GM12878 (cell line): Measurements from ENCODE around the gene EPN1. TPM values are rescaled to one million over a fixed set of nuclear protein-coding genes. Genes with fewer than 3 reads are reported as not detected.
A peak's percentile ranks its signal among the peaks of the same experiment; 100 is the strongest.

Experiments
- ATAC-seq: fragments of 200-7000 bp; cut with Tn5 transposase; 3 replicates; pipeline ENCODE4 v1.9.1; 2020; ENCODE audit warnings: mild to moderate bottlenecking, moderate library complexity
- Bru-seq: library from RNA; stranded (reverse); fragments of 400-500 nt; gene quantifications from one replicate; lab custom pipeline; 2021; lab: Mats Ljungman, UMichigan
- BruChase-seq, 2 experiments: library from RNA; stranded (reverse); fragments of 400-500 nt; gene quantifications; one replicate each; lab custom pipeline; 2021; lab: Mats Ljungman, UMichigan
- BruUV-seq: library from RNA; stranded (reverse); fragments of 400-500 nt; replicated peaks from 2 replicates; lab custom pipeline; 2021; lab: Mats Ljungman, UMichigan
- CTCF ChIA-PET: fragments of 300-600 bp; sonication (Branson Sonifier 250); formaldehyde crosslinking; extraction: SDS; loops from one replicate; lab custom pipeline; 2021; ENCODE audit warnings: inconsistent platforms; lab: Yijun Ruan, JAX
- POLR2A ChIA-PET: fragments of 350-600 bp; formaldehyde crosslinking; extraction: SDS; loops from one replicate; lab custom pipeline; 2021; ENCODE audit warnings: inconsistent platforms; lab: Charles Lee
- RAD21 ChIA-PET: fragments of 300-600 bp; sonication (Branson Sonifier 250); formaldehyde crosslinking; loops from one replicate; lab custom pipeline; 2023; ENCODE audit warnings: antibody characterized with exemption; ENCODE audit not compliant: unreplicated experiment; lab: Charles Lee
- SMC1A ChIA-PET: fragments of 300-600 bp; sonication (Branson Sonifier 250); formaldehyde crosslinking; loops from one replicate; lab custom pipeline; 2023; ENCODE audit not compliant: unreplicated experiment, uncharacterized antibody; lab: Charles Lee
- DNase-seq: peaks from one replicate; pipeline ENCODE4 v3.0.0-alpha.2; 2011; ENCODE audit warnings: low read depth, low spot score
- FAIRE-seq: peaks from 3 replicates; lab custom pipeline; 2011; peaks lifted over from hg19 to GRCh38; lab: Jason Lieb, UNC
- H2AFZ ChIP-seq: 2 replicates; pipeline ENCODE4 v1.6.0; 2011; ENCODE audit warnings: low read depth, low read length, control low read depth; ENCODE audit not compliant: control insufficient read depth
- H3K27ac ChIP-seq: 2 replicates; pipeline ENCODE4 v1.5.1; 2011; ENCODE audit warnings: control low read depth; ENCODE audit not compliant: control insufficient read depth, insufficient read depth
- H3K27me3 ChIP-seq, 2 experiments: replicated peaks in 1 of 2; 2 replicates each; pipeline versions ENCODE4 v1.6.0 to v1.6.1; 2011; ENCODE audit warnings: low read length in 1 of 2; ENCODE audit not compliant: control insufficient read depth in 2 of 2, insufficient read depth in 2 of 2
- H3K36me3 ChIP-seq, 2 experiments: 2 replicates each; pipeline ENCODE4 v1.5.1; 2011; ENCODE audit warnings: low read length in 1 of 2; ENCODE audit not compliant: control insufficient read depth in 2 of 2, insufficient read depth in 2 of 2
- H3K4me1 ChIP-seq: 2 replicates; pipeline ENCODE4 v1.6.1; 2011; ENCODE audit warnings: mild to moderate bottlenecking, low read length, moderate library complexity, mixed read lengths; ENCODE audit not compliant: control insufficient read depth, insufficient read depth
- H3K4me2 ChIP-seq: 2 replicates; pipeline ENCODE4 v1.6.0; 2011; ENCODE audit warnings: control low read depth; ENCODE audit not compliant: control insufficient read depth, insufficient read depth
- H3K4me3 ChIP-seq: fragments of 200-600 bp; sonication (generic); 2 replicates; pipeline ENCODE4 v1.5.1; 2016
- H3K79me2 ChIP-seq: 2 replicates; pipeline ENCODE4 v1.6.0; 2011; ENCODE audit warnings: low read length; ENCODE audit not compliant: control insufficient read depth, insufficient read depth
- H3K9ac ChIP-seq: 2 replicates; pipeline ENCODE4 v1.8.0; 2011; ENCODE audit warnings: low read length, control low read depth, mixed read lengths; ENCODE audit not compliant: control insufficient read depth, insufficient read depth
- H3K9me3 ChIP-seq: replicated peaks from 3 replicates; pipeline ENCODE4 v1.5.1; 2011; ENCODE audit warnings: mild to moderate bottlenecking, low read length; ENCODE audit not compliant: control insufficient read depth, insufficient read depth
- H4K20me1 ChIP-seq: 2 replicates; pipeline ENCODE4 v1.6.0; 2011; ENCODE audit not compliant: control insufficient read depth, insufficient read depth
- FOS ChIP-seq: IDR thresholded peaks from 3 replicates; pipeline ENCODE4 v1.6.1; 2011; ENCODE audit warnings: borderline replicate concordance; ENCODE audit not compliant: insufficient read length; ENCODE audit errors: extremely low read depth
- FOXM1 ChIP-seq: IDR thresholded peaks from 2 replicates; pipeline ENCODE4 v1.6.1; 2012; ENCODE audit warnings: low read depth, mild to moderate bottlenecking, inconsistent platforms, low read length, moderate library complexity
- IKZF2 ChIP-seq, 2 experiments: fragments of 450-650 bp; IDR thresholded peaks; 2 replicates each; pipeline ENCODE4 v1.6.1; 2017; ENCODE audit warnings: mild to moderate bottlenecking in 2 of 2, moderate library complexity in 2 of 2
- KDM1A ChIP-seq: fragments of 200-600 bp; sonication (generic); IDR thresholded peaks from 2 replicates; pipeline ENCODE4 v1.6.1; 2016; ENCODE audit warnings: borderline replicate concordance
- MTA2 ChIP-seq: fragments of 450-650 bp; IDR thresholded peaks from 2 replicates; pipeline ENCODE4 v1.6.1; 2016; ENCODE audit warnings: low read depth, mild to moderate bottlenecking, moderate library complexity
- NFIC ChIP-seq: IDR thresholded peaks from 2 replicates; pipeline ENCODE4 v1.6.1; 2012; ENCODE audit warnings: low read depth, mild to moderate bottlenecking, inconsistent platforms, low read length, moderate library complexity
- RB1 ChIP-seq: fragments of 450-650 bp; formaldehyde crosslinking; IDR thresholded peaks from 2 replicates; pipeline ENCODE4 v1.6.1; 2017; ENCODE audit warnings: mild to moderate bottlenecking, borderline replicate concordance
- RUNX3 ChIP-seq: IDR thresholded peaks from 2 replicates; pipeline ENCODE4 v1.6.1; 2012; ENCODE audit warnings: low read length, inconsistent platforms
- STAT3 ChIP-seq: IDR thresholded peaks from 2 replicates; pipeline ENCODE4 v1.6.1; 2011; ENCODE audit warnings: low read depth, low read length, improper control_type of control experiment
- TAF1 ChIP-seq: IDR thresholded peaks from 2 replicates; pipeline ENCODE4 v1.6.1; 2011; ENCODE audit warnings: mild to moderate bottlenecking, low read depth, low read length, borderline replicate concordance
- ZNF207 ChIP-seq: fragments of 450-650 bp; IDR thresholded peaks from 2 replicates; pipeline ENCODE4 v1.6.1; 2014; ENCODE audit warnings: antibody characterized with exemption, mild to moderate bottlenecking, borderline replicate concordance
- WGBS: methylation state at CpG from one replicate; pipeline ENCODE4 v1.1.6; 2016; ENCODE audit warnings: low lambda C conversion rate; ENCODE audit not compliant: insufficient replicate concordance, insufficient coverage; ENCODE audit errors: missing lambda C conversion rate; 5-methylcytosine and 5-hydroxymethylcytosine counted together
- in situ Hi-C: fragments of 300-500 bp; cut with MboI; formaldehyde crosslinking; loops from 9 replicates; pipeline ENCODE4 v1.14.3; 2018; ENCODE audit warnings: mixed read lengths
- intact Hi-C: fragments of 100-400 bp; cut with micrococcal nuclease; formaldehyde crosslinking; loops from one replicate; pipeline ENCODE4 v1.14.2; 2022; ENCODE audit not compliant: unreplicated experiment
- long read RNA-seq, 2 experiments: library from polyadenylated mRNA; unstranded; transcript quantifications; one replicate each; pipeline ENCODE4 v2.0.0, GENCODE V29; 2019 to 2020
- polyA minus RNA-seq, 3 experiments: library from RNA; depleted of rRNA, polyadenylated mRNA; stranded (reverse); fragments of >200 nt; gene quantifications; 2 replicates each; pipeline ENCODE4 v1.2.3, GENCODE V29; 2011
- polyA plus RNA-seq, 11 experiments: library from polyadenylated mRNA; depleted of rRNA in 4 of 11; unstranded in 6 of 11; stranded (reverse) in 5 of 11; fragments of >200 nt; fragmentation: Nextera tagmentation in 4 of 11; fragmentation: Illumina TruSeq in 1 of 11; extraction: Ambion mirVana in 4 of 11; extraction: Trizol in 1 of 11; gene quantifications; 1 replicate in 1 of 11; 2 replicates in 10 of 11; pipeline versions ENCODE4 v1.2.1 to v1.2.3, GENCODE V29; 2011 to 2016; ENCODE audit warnings: inconsistent platforms in 2 of 11, missing spikeins in 2 of 11, low read depth in 1 of 11
- total RNA-seq, 4 experiments: library from RNA; depleted of rRNA in 3 of 4; stranded (reverse); fragments of >200 nt in 3 of 4; fragmentation: Illumina TruSeq in 1 of 4; extraction: Trizol in 1 of 4; gene quantifications; 2 replicates each; pipeline versions ENCODE4 v1.2.1 to v1.2.3, GENCODE V29; 2013 to 2021
- TF ChIP-seq, protein P1 (sequence below): fragments of 450-650 bp; IDR thresholded peaks from 2 replicates; pipeline ENCODE4 v1.6.1; 2017; ENCODE audit warnings: mild to moderate bottlenecking, moderate library complexity
- TF ChIP-seq, protein P2 (sequence below): IDR thresholded peaks from 2 replicates; pipeline ENCODE4 v1.6.1; 2012; ENCODE audit warnings: low read length, inconsistent platforms

The EPN1 gene
- 21.7 and 25.6 TPM in 2 replicates for total RNA-seq (2013; cell fraction: nucleolus; rRNA removed)
- 7.7 and 12.0 TPM in 2 replicates for total RNA-seq (2014; rRNA removed)
- 4.7 and 6.2 TPM in 2 replicates for total RNA-seq (2014; rRNA removed; fragmentation: Illumina TruSeq; extraction: Trizol)
- 79.8 and 88.5 TPM in 2 replicates for total RNA-seq (2021)
- 7.1 TPM for polyA plus RNA-seq (2011; ENCODE audit: low read depth)
- polyA plus RNA-seq (2011; rRNA removed), result 3.4 and 9.3 TPM in 2 replicates
- polyA plus RNA-seq (2011; cell fraction: cytosol; rRNA removed), result 18.3 and 23.2 TPM in 2 replicates
- polyA plus RNA-seq (2011; cell fraction: nucleus; rRNA removed), result 35.8 and 58.4 TPM in 2 replicates
- polyA plus RNA-seq (2012), result 28.6 and 36.3 TPM in 2 replicates
- polyA plus RNA-seq (2014; fragmentation: Illumina TruSeq; extraction: Trizol), result 2.0 and 6.8 TPM in 2 replicates
- under 1 TPM; 0.11 to 0.16 TPM for polyA plus RNA-seq (2014; fragmentation: Nextera tagmentation; extraction: Ambion mirVana)
- 36.9 and 47.0 TPM in 2 replicates for polyA plus RNA-seq (2014; rRNA removed)
- 10 to 100 TPM; 21.8 to 22.1 TPM for polyA plus RNA-seq (2016; fragmentation: Nextera tagmentation; extraction: Ambion mirVana)
- 19.7 and 22.3 TPM in 2 replicates for polyA minus RNA-seq (2011; rRNA and poly(A)+ RNA removed)
- 18.9 and 25.0 TPM in 2 replicates for polyA minus RNA-seq (2011; cell fraction: cytosol; rRNA and poly(A)+ RNA removed)
- polyA minus RNA-seq (2011; cell fraction: nucleus; rRNA and poly(A)+ RNA removed), result 9.1 and 13.6 TPM in 2 replicates
- Bru-seq, nascent RNA, result percentile 70 among the genes with signal in this experiment
- BruChase-seq, experiment 1, labeled RNA remaining after a 6-hour chase, result percentile 69 among the genes with signal in this experiment
- percentile 67 among the genes with signal in this experiment for BruChase-seq, experiment 2, labeled RNA remaining after a 2-hour chase
- long read RNA-seq, experiment 1, partial matches to known transcripts, result 3 of 3 reads
- long read RNA-seq, experiment 1, other reads (novel, unspliced or antisense), result 0 of 3 reads
- long read RNA-seq, experiment 2, partial matches to known transcripts, result 0 of 1 reads
- long read RNA-seq, experiment 2, other reads (novel, unspliced or antisense), result 1 of 1 reads

DNA sequence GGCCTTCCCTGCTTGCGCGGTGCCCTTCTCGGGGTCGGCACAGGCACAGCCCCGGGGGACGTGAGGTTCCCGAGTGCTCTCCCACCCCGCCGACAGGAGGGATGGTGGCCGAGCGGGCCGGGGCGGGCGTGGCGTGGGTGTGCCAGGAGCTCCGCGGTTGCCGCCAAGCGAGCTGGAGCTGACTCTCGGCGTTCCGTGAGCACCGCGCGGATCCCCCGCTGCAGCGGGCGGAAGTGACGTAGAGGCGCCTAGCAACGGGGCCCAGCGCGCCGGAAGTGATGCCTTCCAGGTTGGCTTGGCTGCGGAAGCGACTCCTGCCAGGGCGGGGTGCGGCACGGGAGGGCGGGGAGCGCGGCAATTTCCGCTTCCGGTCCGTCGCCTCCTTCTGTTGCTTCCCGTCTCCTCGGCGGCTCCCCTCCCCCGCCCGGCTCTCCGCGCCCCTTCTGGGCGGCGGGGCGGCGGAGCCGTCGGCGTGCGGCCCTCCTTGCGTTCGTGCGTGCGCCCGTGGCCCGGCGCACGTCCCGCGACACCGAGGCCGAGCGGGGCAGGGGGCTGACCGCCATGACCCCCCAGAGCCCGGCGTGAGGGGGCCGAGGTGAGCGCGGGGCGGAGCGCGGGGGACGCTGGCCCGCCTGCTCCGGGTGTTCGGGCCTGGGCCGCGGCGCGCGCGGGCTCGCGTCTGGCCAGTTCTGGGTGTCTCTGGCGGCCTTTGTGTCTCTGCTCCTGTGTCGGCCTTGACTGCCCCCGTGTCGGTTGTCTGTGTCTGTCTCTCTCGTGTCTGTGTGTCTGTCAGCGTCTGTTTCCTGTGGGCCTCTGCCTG is at the start of gene EPN1:
Gene EPN1 (plus strand): TSS at position 386 of the 820 bp plus-strand sequence. CDS start 3,402 bp downstream, outside the sequence.
- intact Hi-C loops, result loop anchor here (5.0 kb wide), 2 partner anchors 33 to 657 kb away; partner anchors contain the start of genes ZNF580 and ZNF581
- DNase-seq (peak; percentile 74), FAIRE-seq (peak; percentile 79), ATAC-seq (peak; percentile 64)
- POLR2A ChIA-PET, result interaction anchor here (1.4 kb wide), 1 partner anchor 18 kb away, joined by 5 read pairs; no protein-coding TSS in a partner anchor
- Histone ChIP-seq H3K9me3 (no peaks in the 10 kb centered on the region), H3K4me2 (peak within 1 kb of the TSS; percentile 100), H3K27me3 (no peaks in the 10 kb centered on the region), H3K27ac (peak within 1 kb of the TSS; percentile 94), H4K20me1 (peaks cover 10% of the 10 kb centered on the region), H3K79me2 (peaks cover 51% of the 10 kb centered on the region), H3K4me1 (peaks cover 23% of the 10 kb centered on the region), H3K9ac (peak within 1 kb of the TSS; percentile 97), H3K36me3 (peaks cover 15 to 23% of the 10 kb centered on the region in 2 experiments), H3K4me3 (peak within 1 kb of the TSS; percentile 92), H2AFZ (peak within 1 kb of the TSS; percentile 19; the same call in 1 of the 2 replicates)
- under 1% methylated on average over 80 of the region's 101 CpGs for WGBS
- BruUV-seq, result no TSS peak
- RAD21 ChIA-PET, result interaction anchor here (1.8 kb wide), 1 partner anchor 20 kb away, joined by 9 read pairs; the partner anchor contains the start of gene U2AF2
- SMC1A ChIA-PET, result no interaction called here
- CTCF ChIA-PET, result interaction anchor here (1.8 kb wide), 1 partner anchor 28 kb away, joined by 7 read pairs; the partner anchor contains the start of gene CCDC106
- in situ Hi-C loops, result loop anchor here (5.0 to 25.0 kb wide), 2 partner anchors 132 to 1538 kb away; partner anchors contain the start of gene CNOT3
- TF ChIP-seq FOS, result no peak
- no peak for TF ChIP-seq STAT3
- TF ChIP-seq RB1, result peak; percentile 84; the same call in 1 of the 2 replicates
- TF ChIP-seq TAF1, result peak; percentile 54; the same call in 1 of the 2 replicates
- TF ChIP-seq IKZF2 (IDR thresholded peaks at IDR 0.05), result no peak
- TF ChIP-seq, protein P1, sequence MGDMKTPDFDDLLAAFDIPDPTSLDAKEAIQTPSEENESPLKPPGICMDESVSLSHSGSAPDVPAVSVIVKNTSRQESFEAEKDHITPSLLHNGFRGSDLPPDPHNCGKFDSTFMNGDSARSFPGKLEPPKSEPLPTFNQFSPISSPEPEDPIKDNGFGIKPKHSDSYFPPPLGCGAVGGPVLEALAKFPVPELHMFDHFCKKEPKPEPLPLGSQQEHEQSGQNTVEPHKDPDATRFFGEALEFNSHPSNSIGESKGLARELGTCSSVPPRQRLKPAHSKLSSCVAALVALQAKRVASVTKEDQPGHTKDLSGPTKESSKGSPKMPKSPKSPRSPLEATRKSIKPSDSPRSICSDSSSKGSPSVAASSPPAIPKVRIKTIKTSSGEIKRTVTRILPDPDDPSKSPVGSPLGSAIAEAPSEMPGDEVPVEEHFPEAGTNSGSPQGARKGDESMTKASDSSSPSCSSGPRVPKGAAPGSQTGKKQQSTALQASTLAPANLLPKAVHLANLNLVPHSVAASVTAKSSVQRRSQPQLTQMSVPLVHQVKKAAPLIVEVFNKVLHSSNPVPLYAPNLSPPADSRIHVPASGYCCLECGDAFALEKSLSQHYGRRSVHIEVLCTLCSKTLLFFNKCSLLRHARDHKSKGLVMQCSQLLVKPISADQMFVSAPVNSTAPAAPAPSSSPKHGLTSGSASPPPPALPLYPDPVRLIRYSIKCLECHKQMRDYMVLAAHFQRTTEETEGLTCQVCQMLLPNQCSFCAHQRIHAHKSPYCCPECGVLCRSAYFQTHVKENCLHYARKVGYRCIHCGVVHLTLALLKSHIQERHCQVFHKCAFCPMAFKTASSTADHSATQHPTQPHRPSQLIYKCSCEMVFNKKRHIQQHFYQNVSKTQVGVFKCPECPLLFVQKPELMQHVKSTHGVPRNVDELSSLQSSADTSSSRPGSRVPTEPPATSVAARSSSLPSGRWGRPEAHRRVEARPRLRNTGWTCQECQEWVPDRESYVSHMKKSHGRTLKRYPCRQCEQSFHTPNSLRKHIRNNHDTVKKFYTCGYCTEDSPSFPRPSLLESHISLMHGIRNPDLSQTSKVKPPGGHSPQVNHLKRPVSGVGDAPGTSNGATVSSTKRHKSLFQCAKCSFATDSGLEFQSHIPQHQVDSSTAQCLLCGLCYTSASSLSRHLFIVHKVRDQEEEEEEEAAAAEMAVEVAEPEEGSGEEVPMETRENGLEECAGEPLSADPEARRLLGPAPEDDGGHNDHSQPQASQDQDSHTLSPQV, result no peak
- no peak for TF ChIP-seq RUNX3
- TF ChIP-seq ZNF207, result no peak; the same call in 1 of the 2 replicates
- no peak for TF ChIP-seq FOXM1
- TF ChIP-seq MTA2, result no peak
- TF ChIP-seq NFIC, result no peak
- TF ChIP-seq, protein P2, sequence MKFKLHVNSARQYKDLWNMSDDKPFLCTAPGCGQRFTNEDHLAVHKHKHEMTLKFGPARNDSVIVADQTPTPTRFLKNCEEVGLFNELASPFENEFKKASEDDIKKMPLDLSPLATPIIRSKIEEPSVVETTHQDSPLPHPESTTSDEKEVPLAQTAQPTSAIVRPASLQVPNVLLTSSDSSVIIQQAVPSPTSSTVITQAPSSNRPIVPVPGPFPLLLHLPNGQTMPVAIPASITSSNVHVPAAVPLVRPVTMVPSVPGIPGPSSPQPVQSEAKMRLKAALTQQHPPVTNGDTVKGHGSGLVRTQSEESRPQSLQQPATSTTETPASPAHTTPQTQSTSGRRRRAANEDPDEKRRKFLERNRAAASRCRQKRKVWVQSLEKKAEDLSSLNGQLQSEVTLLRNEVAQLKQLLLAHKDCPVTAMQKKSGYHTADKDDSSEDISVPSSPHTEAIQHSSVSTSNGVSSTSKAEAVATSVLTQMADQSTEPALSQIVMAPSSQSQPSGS, result peak; percentile 30; the same call in 1 of the 2 replicates
- TF ChIP-seq KDM1A, result no peak
